NK-92 (cell line): ENCODE results near the gene CDC42BPG.

ENCODE experiments used
- DNase-seq: peaks from one replicate; lab custom pipeline; 2025; ENCODE audit not compliant: unreplicated experiment; lab: John Stamatoyannopoulos, UW

The CDC42BPG gene

GRCh38 chr11:64867748-64868462, 23.5 kb upstream of the CDC42BPG start:
- no peak for DNase-seq

GRCh38 chr11:64866173-64866491, 21.7 kb upstream of the CDC42BPG start:
- DNase-seq, result no peak

- DNase-seq, result no peak
Measured at GRCh38 chr11:64865286-64866172, 21.1 kb upstream of the CDC42BPG start.

- DNase-seq, result no peak
Measured at GRCh38 chr11:64864473-64865285, 20.2 kb upstream of the CDC42BPG start.

- no peak for DNase-seq
Measured at GRCh38 chr11:64864135-64864472, 19.7 kb upstream of the CDC42BPG start.

- no peak for DNase-seq
Measured at GRCh38 chr11:64863391-64864060, 19.1 kb upstream of the CDC42BPG start.

- no peak for DNase-seq
Measured at GRCh38 chr11:64862987-64863390, 18.5 kb upstream of the CDC42BPG start.

- DNase-seq, result no peak
Measured at GRCh38 chr11:64861227-64861975, 16.9 kb upstream of the CDC42BPG start.

GRCh38 chr11:64859542-64860414, 15.3 kb upstream of the CDC42BPG start:
- no peak for DNase-seq

- DNase-seq, result no peak
Measured at GRCh38 chr11:64858467-64859263, 14.2 kb upstream of the CDC42BPG start.

GRCh38 chr11:64857485-64857884, 13.0 kb upstream of the CDC42BPG start:
- DNase-seq, result no peak

GRCh38 chr11:64856382-64857227, 12.2 kb upstream of the CDC42BPG start:
- DNase-seq, result no peak

- DNase-seq, result no peak
Measured at GRCh38 chr11:64855596-64856304, 11.3 kb upstream of the CDC42BPG start.

- DNase-seq, result no peak
Measured at GRCh38 chr11:64854534-64855502, 10.4 kb upstream of the CDC42BPG start.

- DNase-seq, result no peak
Measured at GRCh38 chr11:64854157-64854533, 9.7 kb upstream of the CDC42BPG start.

- DNase-seq, result no peak
Measured at GRCh38 chr11:64853709-64854108, 9.3 kb upstream of the CDC42BPG start.
